PC-3 (cell line): ENCODE measurements around the gene SDSL. TPM values are rescaled to one million over a fixed set of nuclear protein-coding genes. Genes with fewer than 3 reads are reported as not detected.

ENCODE experiments used
- ATAC-seq: fragments of 200-7000 bp; cut with Tn5 transposase; 2 replicates; pipeline ENCODE4 v1.9.1; 2020; ENCODE audit warnings: mild to moderate bottlenecking, moderate library complexity
- BruUV-seq: library from RNA; stranded (reverse); fragments of 400-500 nt; replicated peaks from 2 replicates; lab custom pipeline; 2021; lab: Mats Ljungman, UMichigan
- CTCF ChIA-PET: fragments of 300-600 bp; sonication (Branson Sonifier 250); formaldehyde crosslinking; loops from one replicate; lab custom pipeline; 2022; ENCODE audit warnings: antibody characterized with exemption; lab: Charles Lee
- POLR2A ChIA-PET: fragments of 300-600 bp; sonication (Branson Sonifier 250); formaldehyde crosslinking; loops from one replicate; lab custom pipeline; 2022; ENCODE audit warnings: antibody characterized with exemption; ENCODE audit not compliant: unreplicated experiment; lab: Charles Lee
- DNase-seq: peaks from one replicate; pipeline ENCODE4 v3.0.0-alpha.2; 2015
- H2AFZ ChIP-seq: fragments of 300-600 bp; sonication (generic); 2 replicates; pipeline ENCODE4 v1.6.0; 2016; ENCODE audit warnings: antibody characterized with exemption, low read length
- H3F3A ChIP-seq: fragments of 300-600 bp; sonication (generic); one replicate; pipeline ENCODE4 v1.6.0; 2017; ENCODE audit warnings: antibody characterized with exemption, low read length, control low read depth, mild to moderate bottlenecking; ENCODE audit not compliant: unreplicated experiment
- H3K27ac ChIP-seq: fragments of 300-600 bp; sonication (generic); 2 replicates; pipeline ENCODE4 v1.5.1; 2016; ENCODE audit warnings: mild to moderate bottlenecking, low read length
- H3K27me3 ChIP-seq: fragments of 300-600 bp; sonication (generic); 2 replicates; pipeline ENCODE4 v1.6.1; 2016; ENCODE audit warnings: low read length, mixed read lengths
- H3K36me3 ChIP-seq: fragments of 300-600 bp; sonication (generic); 2 replicates; pipeline ENCODE4 v1.6.1; 2016; ENCODE audit warnings: low read depth, mixed run types, low read length, mixed read lengths
- H3K4me1 ChIP-seq: fragments of 300-600 bp; sonication (generic); 2 replicates; pipeline ENCODE4 v1.5.1; 2016; ENCODE audit warnings: low read length; ENCODE audit not compliant: insufficient read depth
- H3K4me2 ChIP-seq: fragments of 300-600 bp; sonication (generic); 2 replicates; pipeline ENCODE4 v1.6.0; 2016; ENCODE audit warnings: low read length
- H3K4me3 ChIP-seq: fragments of 300-600 bp; sonication (generic); 2 replicates; pipeline ENCODE4 v1.5.1; 2016; ENCODE audit warnings: mild to moderate bottlenecking, low read length, mixed read lengths
- H3K79me2 ChIP-seq: fragments of 300-600 bp; sonication (generic); 2 replicates; pipeline ENCODE4 v1.6.1; 2017; ENCODE audit warnings: low read length, mixed read lengths
- H3K9ac ChIP-seq: fragments of 300-600 bp; sonication (generic); 2 replicates; pipeline ENCODE4 v1.6.0; 2016; ENCODE audit warnings: mild to moderate bottlenecking, low read length
- H3K9me2 ChIP-seq: fragments of 300-600 bp; sonication (generic); replicated peaks from 2 replicates; pipeline ENCODE4 v1.6.1; 2016; ENCODE audit warnings: mixed run types, low read length, mixed read lengths
- H3K9me3 ChIP-seq: fragments of 300-600 bp; sonication (generic); 2 replicates; pipeline ENCODE4 v1.6.1; 2016; ENCODE audit warnings: low read length, mixed read lengths
- H4K20me1 ChIP-seq: fragments of 300-600 bp; sonication (generic); 2 replicates; pipeline ENCODE4 v1.6.1; 2016; ENCODE audit warnings: low read length, mixed read lengths
- CTCF ChIP-seq: fragments of 300-600 bp; sonication (generic); conservative IDR thresholded peaks from 2 replicates; pipeline ENCODE4 v1.5.1; 2017; ENCODE audit warnings: antibody characterized with exemption, low read depth, mild to moderate bottlenecking, low read length
- EZH2 ChIP-seq: fragments of 300-600 bp; sonication (generic); IDR thresholded peaks from one replicate; pipeline ENCODE4 v1.6.1; 2017; ENCODE audit warnings: antibody characterized with exemption, mild to moderate bottlenecking, low read length; ENCODE audit not compliant: unreplicated experiment
- EZH2phosphoT487 ChIP-seq: fragments of 300-600 bp; sonication (generic); IDR thresholded peaks from 2 replicates; pipeline ENCODE4 v1.6.1; 2018; ENCODE audit warnings: mild to moderate bottlenecking, antibody characterized with exemption, low read length, borderline replicate concordance
- intact Hi-C: fragments of 100-400 bp; cut with micrococcal nuclease; formaldehyde crosslinking; loops from 2 replicates; pipeline ENCODE4 v1.9.0; 2023
- total RNA-seq: library from RNA; depleted of rRNA; stranded (reverse); fragments of >200 nt; gene quantifications from 2 replicates; pipeline ENCODE4 v1.2.3, GENCODE V29; 2014; rRNA removed

SDSL gene
- total RNA-seq, 1 experiment from 2014 or later: 14.0 TPM

GRCh38 chr12:113482334-113482733, 60.2 kb downstream of the SDSL start:
- CTCF ChIA-PET: no interaction called here
- no peak overlapping the region for H3K4me2 ChIP-seq
- no peaks in the 10 kb centered on the region for H3K4me1 ChIP-seq
- POLR2A ChIA-PET: no interaction called here
- no peaks in the 10 kb centered on the region for H3K79me2 ChIP-seq
- H3K4me3 ChIP-seq: no peak overlapping the region
- H3F3A ChIP-seq: no peaks in the 10 kb centered on the region
- no TSS peak for BruUV-seq
- H3K9me2 ChIP-seq: no peaks in the 10 kb centered on the region
- H2AFZ ChIP-seq: no peak overlapping the region
- intact Hi-C loops: no loop called here
- peaks cover 95% of the 10 kb centered on the region for H3K27me3 ChIP-seq
- no peak for DNase-seq
- no peak overlapping the region for H3K27ac ChIP-seq
- TF ChIP-seq EZH2: no peak
- TF ChIP-seq CTCF: no peak
- no peak for TF ChIP-seq EZH2phosphoT487
- H3K9me3 ChIP-seq: no peaks in the 10 kb centered on the region
- no peaks in the 10 kb centered on the region for H4K20me1 ChIP-seq
- no peaks in the 10 kb centered on the region for H3K36me3 ChIP-seq
- ATAC-seq: no peak
- no peak overlapping the region for H3K9ac ChIP-seq

- Histone ChIP-seq H3K36me3 (no peaks in the 10 kb centered on the region), H3K9me3 (no peaks in the 10 kb centered on the region), H3K4me1 (no peaks in the 10 kb centered on the region), H3K27ac (no peak overlapping the region), H3F3A (no peaks in the 10 kb centered on the region), H3K4me2 (no peak overlapping the region), H3K79me2 (no peaks in the 10 kb centered on the region), H3K4me3 (no peak overlapping the region), H3K9ac (no peak overlapping the region), H3K27me3 (peaks cover 86% of the 10 kb centered on the region), H4K20me1 (no peaks in the 10 kb centered on the region), H2AFZ (no peak overlapping the region), H3K9me2 (no peaks in the 10 kb centered on the region)
- no peak for DNase-seq
- ChIA-PET CTCF (no interaction called here), POLR2A (no interaction called here)
- intact Hi-C loops: no loop called here
- no peak for TF ChIP-seq CTCF
- no peak for TF ChIP-seq EZH2phosphoT487
- TF ChIP-seq EZH2: no peak
- no peak for ATAC-seq
- no TSS peak for BruUV-seq
Measured at GRCh38 chr12:113485330-113485729, 63.1 kb downstream of the SDSL start.

- intact Hi-C loops: no loop called here
- H3K4me1 ChIP-seq: no peaks in the 10 kb centered on the region
- H3K36me3 ChIP-seq: no peaks in the 10 kb centered on the region
- ATAC-seq: no peak
- no peaks in the 10 kb centered on the region for H4K20me1 ChIP-seq
- H3K4me2 ChIP-seq: no peak overlapping the region
- no peak for DNase-seq
- H3K4me3 ChIP-seq: no peak overlapping the region
- BruUV-seq: no TSS peak
- no peak overlapping the region for H2AFZ ChIP-seq
- no peaks in the 10 kb centered on the region for H3K9me3 ChIP-seq
- no peak overlapping the region for H3K27ac ChIP-seq
- no peaks in the 10 kb centered on the region for H3K79me2 ChIP-seq
- H3K9ac ChIP-seq: no peak overlapping the region
- CTCF ChIA-PET: no interaction called here
- POLR2A ChIA-PET: no interaction called here
- TF ChIP-seq EZH2 (no peak), EZH2phosphoT487 (no peak), CTCF (no peak)
- H3K9me2 ChIP-seq: no peaks in the 10 kb centered on the region
- H3F3A ChIP-seq: no peaks in the 10 kb centered on the region
- peaks cover 76% of the 10 kb centered on the region for H3K27me3 ChIP-seq
Measured at GRCh38 chr12:113486722-113487121, 64.5 kb downstream of the SDSL start.

Other genes starting within 250 kb of the SDSL start
- gene DDX54, start 236.9 kb upstream of the SDSL start, total RNA-seq: 158 and 309 TPM in 2 replicates
- 66.8 and 71.6 TPM in 2 replicates for gene RITA1, start 236.7 kb upstream of the SDSL start, total RNA-seq
- gene TPCN1, start 200.9 kb upstream of the SDSL start, total RNA-seq: 19.0 and 29.3 TPM in 2 replicates
- gene SLC8B1, start 87.3 kb upstream of the SDSL start, total RNA-seq: 34.1 and 50.2 TPM in 2 replicates
- gene PLBD2, start 63.8 kb upstream of the SDSL start, total RNA-seq: 18.8 and 38.1 TPM in 2 replicates
- not detected in 2 replicates for gene SDS, start 18.5 kb upstream of the SDSL start, total RNA-seq
- gene LHX5, start 49.5 kb downstream of the SDSL start, total RNA-seq: 0.23 and 0.26 TPM in 2 replicates